Measurements from ENCODE around the gene RDH5. TPM values are rescaled to one million over a fixed set of nuclear protein-coding genes. Genes with fewer than 3 reads are reported as not detected.
A peak's percentile ranks its signal among the peaks of the same experiment; 100 is the strongest.

The RDH5 gene
- total RNA-seq, 4 donors from 2014 or later: 13.8 to 23.0 (median 17.2) TPM

DNA sequence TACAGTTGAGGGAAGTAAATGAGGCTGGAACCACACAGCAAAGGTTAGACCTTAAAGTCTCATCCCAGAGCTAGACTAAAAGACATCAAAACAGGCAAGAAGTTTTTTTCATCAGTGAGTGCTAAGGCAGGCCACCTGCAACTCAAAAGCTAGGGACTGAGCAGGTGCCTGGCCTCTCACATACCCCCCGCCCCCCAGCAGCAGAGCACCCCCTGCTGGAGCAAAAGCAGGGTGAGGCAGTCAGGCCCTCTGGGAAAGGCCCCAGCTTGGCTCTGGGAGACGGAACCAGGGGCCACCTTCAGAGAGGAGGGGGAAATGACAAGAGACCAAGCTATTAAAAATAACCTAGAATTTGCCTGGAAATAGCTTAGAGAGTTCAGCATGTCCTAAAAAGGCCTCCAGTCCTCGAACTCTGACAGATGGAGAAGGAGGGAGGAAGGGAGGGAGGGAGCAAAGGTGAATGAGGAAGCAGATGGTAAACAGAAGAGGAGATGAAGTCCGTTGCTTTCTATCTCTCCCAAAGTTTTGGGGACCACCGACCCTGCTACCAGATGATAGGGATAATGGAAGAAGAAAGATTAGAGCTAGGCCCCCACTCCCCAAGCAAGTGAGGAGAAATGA lies 14.3 kb upstream of the RDH5 start:
- no peaks in the 10 kb centered on the region for H3K27me3 ChIP-seq
- H3K36me3 ChIP-seq: peaks cover 0 to 9% (median 5%) of the 10 kb centered on the region in 4 donors
- 26% methylated on average over 5 of the region's 5 CpGs for WGBS
- H3K9me3 ChIP-seq: no peaks in the 10 kb centered on the region
- no peak for TF ChIP-seq POLR2A (IDR thresholded peaks at IDR 0.05; ENCODE audit: low read depth)
- peak; percentile 39 to 68 for TF ChIP-seq POLR2AphosphoS5 (IDR thresholded peaks at IDR 0.05)
- TF ChIP-seq, protein P1, sequence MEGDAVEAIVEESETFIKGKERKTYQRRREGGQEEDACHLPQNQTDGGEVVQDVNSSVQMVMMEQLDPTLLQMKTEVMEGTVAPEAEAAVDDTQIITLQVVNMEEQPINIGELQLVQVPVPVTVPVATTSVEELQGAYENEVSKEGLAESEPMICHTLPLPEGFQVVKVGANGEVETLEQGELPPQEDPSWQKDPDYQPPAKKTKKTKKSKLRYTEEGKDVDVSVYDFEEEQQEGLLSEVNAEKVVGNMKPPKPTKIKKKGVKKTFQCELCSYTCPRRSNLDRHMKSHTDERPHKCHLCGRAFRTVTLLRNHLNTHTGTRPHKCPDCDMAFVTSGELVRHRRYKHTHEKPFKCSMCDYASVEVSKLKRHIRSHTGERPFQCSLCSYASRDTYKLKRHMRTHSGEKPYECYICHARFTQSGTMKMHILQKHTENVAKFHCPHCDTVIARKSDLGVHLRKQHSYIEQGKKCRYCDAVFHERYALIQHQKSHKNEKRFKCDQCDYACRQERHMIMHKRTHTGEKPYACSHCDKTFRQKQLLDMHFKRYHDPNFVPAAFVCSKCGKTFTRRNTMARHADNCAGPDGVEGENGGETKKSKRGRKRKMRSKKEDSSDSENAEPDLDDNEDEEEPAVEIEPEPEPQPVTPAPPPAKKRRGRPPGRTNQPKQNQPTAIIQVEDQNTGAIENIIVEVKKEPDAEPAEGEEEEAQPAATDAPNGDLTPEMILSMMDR (IDR thresholded peaks at IDR 0.05): peak; percentile 61 to 77 (median 66)
- no peak for TF ChIP-seq EP300 (IDR thresholded peaks at IDR 0.05)
- DNase-seq (ENCODE audit: extremely low spot score): no peak
- H3K27ac ChIP-seq (replicated peaks in 1 of 4): peak overlapping the region; percentile 89 to 100 (median 96)
- peaks cover 38 to 91% (median 82%) of the 10 kb centered on the region in 4 donors for H3K4me1 ChIP-seq
- intact Hi-C loops (cut with DNase I): no loop called here
- peak overlapping the region; percentile 71 to 86 (median 74) for H3K4me3 ChIP-seq

DNA sequence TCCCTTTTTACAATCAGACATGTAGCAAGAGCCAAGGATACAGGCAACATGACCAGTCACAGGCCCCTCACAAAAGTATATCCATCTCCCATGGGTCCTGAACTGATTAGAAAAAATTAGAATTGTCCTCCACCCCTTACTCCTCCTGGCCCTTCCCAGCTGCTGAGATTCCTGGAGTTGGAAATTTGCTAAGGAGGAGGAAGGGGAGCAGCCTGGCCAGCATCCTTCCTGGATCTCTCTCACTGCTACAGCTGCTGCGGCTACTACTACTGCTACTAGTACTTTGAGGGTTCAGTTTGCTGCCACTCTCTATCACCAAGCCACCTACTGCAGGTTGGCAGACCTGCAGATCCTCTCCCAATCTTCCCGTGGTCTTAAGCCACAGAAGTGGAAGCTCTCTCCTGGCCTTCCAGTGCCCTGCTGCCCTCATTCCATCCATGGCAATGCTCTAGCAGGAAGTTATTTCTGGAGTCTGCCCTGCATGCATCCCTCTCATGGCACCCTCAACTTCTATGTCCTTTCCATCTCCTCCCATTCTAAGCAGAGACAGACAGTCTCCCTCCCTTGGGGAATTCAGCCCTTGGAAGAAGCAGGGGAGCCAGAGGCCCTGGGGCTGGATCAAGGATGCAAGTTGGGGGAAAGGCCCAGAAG lies 13.5 kb upstream of the RDH5 start:
- peaks cover 0 to 5% (median under 1%) of the 10 kb centered on the region in 4 donors for H3K36me3 ChIP-seq
- H3K4me3 ChIP-seq: peak overlapping the region; percentile 71 to 86 (median 74)
- WGBS: 20% methylated on average over 2 of the region's 2 CpGs
- H3K4me1 ChIP-seq: peaks cover 36 to 90% (median 82%) of the 10 kb centered on the region in 4 donors
- intact Hi-C loops (cut with DNase I): no loop called here
- H3K27ac ChIP-seq (replicated peaks in 1 of 4): peak overlapping the region; percentile 89 to 100 (median 96)
- DNase-seq (ENCODE audit: extremely low spot score): no peak
- no peak for TF ChIP-seq POLR2AphosphoS5 (IDR thresholded peaks at IDR 0.05)
- no peak for TF ChIP-seq EP300 (IDR thresholded peaks at IDR 0.05)
- TF ChIP-seq, protein P1 (IDR thresholded peaks at IDR 0.05): no peak
- no peak for TF ChIP-seq POLR2A (IDR thresholded peaks at IDR 0.05; ENCODE audit: low read depth)
- H3K9me3 ChIP-seq: no peaks in the 10 kb centered on the region
- H3K27me3 ChIP-seq: no peaks in the 10 kb centered on the region

DNA sequence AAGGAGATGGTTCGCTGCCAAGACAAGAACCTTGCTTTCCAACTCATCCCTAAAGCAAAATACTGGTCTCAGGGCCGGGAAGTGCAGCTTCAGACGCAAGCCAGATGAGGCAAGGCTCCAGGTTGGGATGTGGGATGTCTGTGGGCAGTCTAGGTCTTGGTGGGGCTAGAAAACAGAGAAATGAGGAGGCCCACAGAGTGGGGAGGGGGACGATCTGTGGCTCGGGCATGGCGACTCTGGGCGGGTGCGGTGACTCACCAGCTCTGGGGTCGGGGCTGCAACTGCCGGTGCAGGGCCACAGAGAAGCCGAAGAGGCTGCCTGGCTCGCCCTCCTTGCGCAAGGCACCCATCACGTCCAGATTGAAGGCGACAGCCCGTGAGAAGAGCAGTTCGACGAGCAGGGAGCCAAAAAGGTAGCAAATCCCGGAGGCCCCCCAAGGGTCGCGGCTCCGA lies 12.9 kb upstream of the RDH5 start:
- intact Hi-C loops (cut with DNase I): no loop called here
- Histone ChIP-seq H3K4me1 (peaks cover 34 to 90% (median 83%) of the 10 kb centered on the region in 4 donors), H3K27ac (replicated peaks in 1 of 4) (peak overlapping the region; percentile 89 to 100 (median 96)), H3K27me3 (no peaks in the 10 kb centered on the region), H3K4me3 (peak overlapping the region; percentile 71 to 86 (median 74)), H3K9me3 (no peaks in the 10 kb centered on the region), H3K36me3 (peaks cover 0 to 5% (median 0%) of the 10 kb centered on the region in 4 donors)
- TF ChIP-seq EP300 (IDR thresholded peaks at IDR 0.05) (no peak), POLR2AphosphoS5 (IDR thresholded peaks at IDR 0.05) (no peak), POLR2A (IDR thresholded peaks at IDR 0.05; ENCODE audit: low read depth) (no peak)
- TF ChIP-seq, protein P1 (IDR thresholded peaks at IDR 0.05): no peak
- WGBS: 13% methylated on average over 7 of the region's 22 CpGs
- DNase-seq (ENCODE audit: extremely low spot score): no peak

DNA sequence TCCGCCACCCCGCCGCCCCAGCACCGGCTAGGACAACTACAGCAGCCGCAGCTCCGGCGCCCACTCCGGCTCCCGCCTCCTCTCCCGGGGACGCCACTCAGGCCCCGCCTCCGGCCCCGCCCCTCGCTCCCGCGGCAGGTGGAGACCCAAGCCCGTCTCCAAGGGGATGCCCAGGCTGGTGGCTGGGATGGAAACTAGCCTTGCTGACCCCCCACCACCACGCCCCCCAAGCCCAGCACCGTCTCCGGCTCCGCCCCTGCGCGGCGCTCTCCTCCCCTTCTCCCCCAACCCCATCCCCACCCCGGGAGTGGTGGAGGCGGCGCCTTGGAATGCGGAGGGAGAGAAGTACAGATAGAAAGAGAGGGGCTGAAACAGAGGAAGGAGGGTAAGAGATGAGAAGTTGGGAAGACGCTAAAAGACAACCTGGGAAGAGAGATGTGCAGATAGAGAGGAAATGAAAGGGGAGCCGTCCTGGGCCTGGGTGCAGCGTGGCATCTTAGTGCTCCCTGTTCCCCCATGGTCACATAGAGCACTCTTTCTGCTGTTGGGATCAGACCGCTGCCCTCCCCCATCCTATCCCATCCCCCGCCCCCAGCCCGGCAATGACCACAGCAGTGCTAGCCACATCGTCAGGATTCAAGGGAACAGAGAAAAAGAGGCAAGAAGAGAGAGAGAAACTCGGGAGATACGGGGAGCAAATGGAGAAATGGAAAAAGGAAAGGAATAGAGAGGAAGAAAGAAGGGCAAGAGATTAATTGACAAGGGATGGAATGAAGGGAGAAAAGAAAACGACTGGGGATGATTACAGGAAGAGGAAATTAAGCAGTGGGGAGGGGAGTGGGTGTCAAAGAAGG lies 12.1 kb upstream of the RDH5 start, which contains the start of gene ITGA7:
TSS of gene ITGA7 (minus strand) at position 64 of the 854 bp plus-strand sequence. CDS start 222 bp downstream, outside the sequence.
- no peak for DNase-seq (ENCODE audit: extremely low spot score)
- Histone ChIP-seq H3K9me3 (no peaks in the 10 kb centered on the region), H3K4me1 (peaks cover 26 to 90% (median 83%) of the 10 kb centered on the region in 4 donors), H3K36me3 (no peaks in the 10 kb centered on the region), H3K4me3 (peak within 1 kb of the TSS; percentile 71 to 86 (median 74)), H3K27ac (replicated peaks in 1 of 4) (peak within 1 kb of the TSS; percentile 89 to 100 (median 96)), H3K27me3 (no peaks in the 10 kb centered on the region)
- TF ChIP-seq POLR2AphosphoS5 (IDR thresholded peaks at IDR 0.05): peak; percentile 79 to 91
- TF ChIP-seq, protein P1 (IDR thresholded peaks at IDR 0.05): no peak
- 1% methylated on average over 27 of the region's 39 CpGs for WGBS
- intact Hi-C loops (cut with DNase I): no loop called here
